Dermis blood vessel endothelial cell (primary cell): ENCODE data around the gene RPA1. TPM values are rescaled to one million over a fixed set of nuclear protein-coding genes. Genes with fewer than 3 reads are reported as not detected.
A peak's percentile ranks its signal among the peaks of the same experiment; 100 is the strongest.
"Not testable (repeated sequence)": the region's sequence is repeated elsewhere in the genome, so short reads cannot be mapped to it uniquely, and the experiment has no call there.

Experiments used
- DNase-seq: peaks from one replicate; pipeline ENCODE4 v3.0.0; 2010
- total RNA-seq: library from RNA; depleted of rRNA; stranded (reverse); fragments of >200 nt; gene quantifications from 2 replicates; pipeline ENCODE4 v1.2.3, GENCODE V29; 2014

Gene RPA1
- total RNA-seq, 1 donor from 2014 or later = 21.3 TPM

- DNase-seq = no peak
Measured at GRCh38 chr17:1880851-1881630, 51.2 kb downstream of the RPA1 start.

GRCh38 chr17:1882836-1883235 is 53.0 kb downstream of the RPA1 start:
- peak; percentile 66 for DNase-seq

- DNase-seq = no peak
Measured at GRCh38 chr17:1883536-1883935, 53.7 kb downstream of the RPA1 start.

GRCh38 chr17:1888741-1889140 is 58.9 kb downstream of the RPA1 start:
- DNase-seq = no peak

- no peak for DNase-seq
Measured at GRCh38 chr17:1890758-1891450, 61.1 kb downstream of the RPA1 start.

- DNase-seq = no peak
Measured at GRCh38 chr17:1894753-1895339, 65.0 kb downstream of the RPA1 start.

- not testable (repeated sequence) for DNase-seq
Measured at GRCh38 chr17:1895479-1895878, 65.7 kb downstream of the RPA1 start.

- DNase-seq = no peak
Measured at GRCh38 chr17:1896243-1897104, 66.7 kb downstream of the RPA1 start.

GRCh38 chr17:1897105-1897656 is 67.4 kb downstream of the RPA1 start:
- DNase-seq = no peak

GRCh38 chr17:1898332-1898731 is 68.5 kb downstream of the RPA1 start:
- no peak for DNase-seq

GRCh38 chr17:1898872-1899271 is 69.1 kb downstream of the RPA1 start:
- DNase-seq = no peak

- DNase-seq = no peak
Measured at GRCh38 chr17:1899403-1900000, 69.7 kb downstream of the RPA1 start.

- no peak for DNase-seq
Measured at GRCh38 chr17:1904273-1905182, 74.7 kb downstream of the RPA1 start.

- peak; percentile 21 for DNase-seq
Measured at GRCh38 chr17:1905190-1905913, 75.5 kb downstream of the RPA1 start.

- no peak for DNase-seq
Measured at GRCh38 chr17:1906662-1907101, 76.9 kb downstream of the RPA1 start.

- DNase-seq = no peak
Measured at GRCh38 chr17:1907216-1907631, 77.4 kb downstream of the RPA1 start.

GRCh38 chr17:1907909-1908698 is 78.3 kb downstream of the RPA1 start:
- DNase-seq = peak; percentile 55

GRCh38 chr17:1908699-1909309 is 79.0 kb downstream of the RPA1 start:
- DNase-seq = peak; percentile 83

- no peak for DNase-seq
Measured at GRCh38 chr17:1909985-1910384, 80.2 kb downstream of the RPA1 start.
